ENCODE measurements around the gene ASTN2.

Gene ASTN2

DNA sequence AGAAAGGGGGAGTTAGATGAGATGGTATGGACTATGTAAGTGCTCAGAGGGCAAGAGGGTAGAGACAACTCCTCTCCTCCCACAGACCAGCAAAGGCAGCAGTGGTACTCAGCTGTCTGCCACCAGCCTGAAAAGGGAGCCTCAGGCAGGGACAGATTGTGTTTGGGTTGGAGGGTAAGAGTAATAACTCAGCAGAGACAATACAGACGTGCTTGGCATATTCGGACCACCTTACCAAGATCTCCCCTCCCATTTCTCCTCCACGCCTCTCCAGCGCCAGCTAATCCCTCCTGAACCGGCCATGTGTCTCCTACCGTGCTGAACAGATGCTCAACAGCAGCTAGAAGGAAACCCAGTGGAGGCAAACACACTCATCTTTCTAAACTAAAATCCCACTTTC, 180.8 kb downstream of the ASTN2 start:
- no peak for DNase-seq

DNA sequence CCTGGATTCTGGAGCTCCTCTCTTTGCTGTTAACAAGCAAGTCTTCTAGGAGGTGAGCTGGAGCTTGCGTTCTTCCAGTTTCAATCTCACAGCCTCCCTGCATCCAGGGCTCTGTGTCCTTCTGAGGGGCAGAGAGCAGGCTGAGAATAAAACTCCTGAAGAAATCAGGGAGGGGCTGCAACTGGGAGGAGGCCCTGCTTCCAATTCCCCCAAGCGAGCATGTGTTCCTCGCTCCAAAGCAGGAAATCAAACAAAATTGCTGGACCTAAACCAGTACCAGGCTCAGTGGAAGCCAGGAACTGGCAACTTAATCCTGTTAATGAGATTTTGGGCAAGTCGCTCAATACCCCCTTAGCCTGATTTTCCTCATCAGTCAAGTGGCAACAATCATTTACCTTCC, 181.8 kb downstream of the ASTN2 start:
- no peak for DNase-seq

- DNase-seq: no peak
These were observed 182.6 kb downstream of the ASTN2 start for GRCh38 chr9:117232281-117232680.

DNA sequence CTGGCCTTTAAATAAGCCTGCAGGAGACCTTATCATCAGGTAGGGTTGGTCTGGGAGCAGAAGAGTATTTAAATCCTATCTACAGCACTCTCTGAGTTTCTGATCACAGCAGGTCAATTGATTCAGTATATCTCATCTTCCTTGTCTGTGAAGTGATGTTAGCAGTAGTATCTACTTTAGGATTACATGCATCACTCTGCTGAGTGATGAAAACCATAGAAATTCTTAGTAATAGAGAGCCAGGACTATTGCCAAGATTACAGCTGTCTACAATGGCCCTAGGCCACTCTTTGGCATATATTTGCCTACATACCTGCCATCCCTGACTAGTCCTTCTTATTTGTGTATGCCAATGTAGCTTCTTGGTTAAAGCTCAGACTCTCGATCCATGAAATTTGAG, 183.8 kb downstream of the ASTN2 start:
- DNase-seq: no peak

DNA sequence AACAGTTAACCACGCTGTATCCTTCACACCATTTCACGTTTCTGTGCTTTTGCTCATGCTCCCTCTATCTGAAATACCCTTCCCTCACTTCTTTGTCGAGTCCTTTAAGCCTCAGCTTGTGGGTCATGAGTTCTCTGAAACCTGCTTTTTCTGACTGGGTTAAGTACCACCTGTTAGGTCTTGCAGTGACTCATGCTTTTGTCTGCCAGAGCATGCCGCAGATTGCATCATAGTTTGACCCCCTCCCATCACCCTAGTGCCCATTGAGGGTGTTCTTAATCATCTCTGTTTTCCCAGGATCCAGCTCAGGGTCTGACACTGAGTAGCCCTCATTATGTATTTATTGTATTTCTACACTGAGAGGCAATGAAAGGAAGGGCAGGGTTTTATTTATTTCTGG, 190.2 kb downstream of the ASTN2 start:
- no peak for DNase-seq

GRCh38 chr9:117218951-117219350, 195.9 kb downstream of the ASTN2 start:
- no peak for DNase-seq

DNA sequence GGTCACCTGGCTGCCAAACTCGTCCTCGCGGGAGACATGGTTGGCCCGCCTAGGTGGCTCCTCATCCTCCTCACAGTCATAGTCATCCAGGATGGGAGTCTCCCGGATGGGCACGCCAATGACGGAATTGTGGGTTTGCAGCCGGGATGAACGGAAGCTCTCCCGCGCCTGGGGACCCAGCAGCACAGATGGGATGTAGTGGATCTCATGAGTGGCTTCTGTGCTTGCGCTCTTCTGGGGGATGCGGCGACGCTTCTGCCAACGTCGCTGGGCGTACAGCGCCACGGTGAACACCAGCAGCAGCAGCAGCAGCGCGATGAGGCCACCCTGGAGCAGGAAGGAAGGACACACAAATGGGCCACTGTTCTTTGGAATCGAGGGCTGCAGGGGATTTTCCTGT, 200.4 kb downstream of the ASTN2 start:
- no peak for DNase-seq

- no peak for DNase-seq
These were observed 203.6 kb downstream of the ASTN2 start for GRCh38 chr9:117211280-117211679.

DNA sequence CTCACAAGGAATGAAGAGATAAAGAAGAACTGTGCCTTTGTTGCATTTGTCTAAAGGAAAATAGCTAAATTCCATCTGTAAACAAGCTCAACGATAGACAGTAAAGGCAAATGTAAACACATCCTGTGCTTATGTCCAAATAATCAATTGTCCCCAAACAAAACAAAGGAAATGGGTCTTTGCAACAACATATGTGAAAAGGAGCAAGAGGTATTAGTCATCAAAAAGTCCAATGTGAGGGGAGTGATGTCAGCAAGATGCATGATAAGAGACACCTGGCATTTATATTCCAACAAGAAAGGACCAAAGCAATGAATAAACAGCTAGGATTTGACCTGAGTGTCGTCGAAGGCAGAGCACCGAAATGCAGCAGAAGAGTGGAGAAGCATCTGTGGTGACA, 209.1 kb downstream of the ASTN2 start:
- no peak for DNase-seq

DNA sequence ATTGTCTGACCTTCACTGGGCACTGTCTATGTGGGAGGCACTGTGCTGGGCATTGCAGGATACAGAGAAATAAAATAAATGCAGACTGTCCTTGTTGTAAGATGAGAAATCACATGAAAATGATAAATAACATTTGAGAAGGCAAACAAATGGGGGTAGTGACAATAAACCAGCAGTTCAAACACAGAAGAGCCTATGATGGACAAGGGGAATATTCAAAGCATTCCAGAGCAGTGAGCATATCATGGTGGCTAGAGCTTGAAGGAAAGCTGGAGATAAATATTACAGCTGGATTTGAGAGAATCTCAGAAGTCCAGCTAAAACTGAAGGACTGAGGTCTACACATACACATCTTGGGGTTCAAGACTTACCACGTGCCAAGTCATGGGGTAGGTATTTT, 209.9 kb downstream of the ASTN2 start:
- no peak for DNase-seq

DNA sequence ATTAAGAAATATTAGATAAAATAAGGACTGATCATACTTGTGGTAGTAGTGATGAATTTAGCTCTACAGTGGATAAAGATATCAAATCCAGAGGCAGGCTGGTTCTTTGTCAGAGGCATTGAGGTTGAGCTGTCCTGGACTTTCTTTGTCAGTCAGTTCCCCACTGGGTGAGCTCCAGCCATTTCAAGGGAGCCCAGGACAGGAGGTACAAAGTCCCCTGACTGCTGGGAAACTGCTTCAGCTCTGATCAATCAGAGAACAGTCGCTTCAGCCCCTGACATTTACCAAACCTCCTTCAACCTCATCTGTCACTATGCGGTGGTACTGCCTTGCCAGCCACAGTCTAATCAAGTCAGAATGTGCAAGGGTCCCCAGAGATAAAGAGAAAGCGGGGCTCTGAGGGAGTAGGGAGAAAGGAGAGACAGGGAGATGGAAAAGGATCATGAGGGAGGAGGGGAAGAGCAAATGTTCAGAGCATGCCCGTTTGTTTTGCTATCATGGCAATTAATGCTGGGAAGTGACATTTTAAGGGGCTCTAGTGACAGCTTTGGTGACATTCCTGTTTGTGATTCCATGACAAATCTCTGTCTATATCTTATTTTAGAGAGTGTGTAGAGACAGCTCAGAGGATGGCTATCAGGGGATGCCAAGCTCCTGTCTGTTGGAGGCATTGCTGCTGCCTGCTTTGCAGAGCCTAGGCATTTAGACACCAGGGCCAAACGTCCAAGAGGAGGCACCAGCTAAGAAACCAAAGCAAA, 223.2 kb downstream of the ASTN2 start:
- DNase-seq: no peak

GRCh38 chr9:117189121-117189520, 225.7 kb downstream of the ASTN2 start:
- no peak for DNase-seq

DNA sequence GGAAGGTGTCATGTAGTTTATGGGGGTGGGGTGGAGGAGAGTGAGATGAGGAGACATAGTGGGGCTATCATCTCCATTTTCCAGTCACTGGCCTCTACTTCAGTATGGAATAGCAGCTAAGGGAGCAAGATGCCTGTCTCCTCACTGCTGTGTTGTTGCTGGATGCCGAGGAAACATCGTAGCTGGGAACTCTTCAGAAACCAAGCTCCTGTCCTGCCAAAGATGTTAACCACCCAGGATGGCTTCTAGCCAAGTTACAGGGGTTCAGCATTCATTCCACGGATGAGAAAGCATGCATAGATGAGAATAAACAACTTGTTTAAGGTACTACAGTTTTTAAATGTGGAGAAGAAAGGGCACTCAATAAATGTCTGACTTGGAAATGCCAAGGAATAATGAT, 226.5 kb downstream of the ASTN2 start:
- DNase-seq: no peak

- DNase-seq: no peak
These were observed 227.4 kb downstream of the ASTN2 start for GRCh38 chr9:117187498-117187897.

GRCh38 chr9:117184173-117184572, 230.7 kb downstream of the ASTN2 start:
- no peak for DNase-seq

DNA sequence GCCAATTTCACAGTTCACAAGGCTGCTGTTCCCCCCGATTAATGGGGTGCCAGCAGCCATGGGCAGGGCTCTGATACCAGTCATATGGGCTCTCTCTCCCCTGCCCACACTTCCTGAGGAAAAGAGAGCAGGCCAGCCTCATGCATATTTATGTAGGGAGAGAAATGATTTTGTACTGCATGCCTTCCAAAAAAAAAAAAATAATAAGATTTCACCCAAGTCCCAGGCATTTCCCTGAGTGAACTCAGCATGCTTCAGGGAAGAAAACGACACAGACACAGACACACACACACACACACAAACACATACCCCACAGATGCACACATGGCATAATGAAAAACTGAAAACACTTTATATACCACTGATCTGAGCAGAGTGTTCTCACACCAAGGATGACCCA, 232.8 kb downstream of the ASTN2 start:
- no peak for DNase-seq

GRCh38 chr9:117180896-117181445, 233.9 kb downstream of the ASTN2 start:
- no peak for DNase-seq

- DNase-seq: no peak
These were observed 236.1 kb downstream of the ASTN2 start for GRCh38 chr9:117178596-117179375.

- no peak for DNase-seq
These were observed 244.3 kb downstream of the ASTN2 start for GRCh38 chr9:117170567-117170966.

DNA sequence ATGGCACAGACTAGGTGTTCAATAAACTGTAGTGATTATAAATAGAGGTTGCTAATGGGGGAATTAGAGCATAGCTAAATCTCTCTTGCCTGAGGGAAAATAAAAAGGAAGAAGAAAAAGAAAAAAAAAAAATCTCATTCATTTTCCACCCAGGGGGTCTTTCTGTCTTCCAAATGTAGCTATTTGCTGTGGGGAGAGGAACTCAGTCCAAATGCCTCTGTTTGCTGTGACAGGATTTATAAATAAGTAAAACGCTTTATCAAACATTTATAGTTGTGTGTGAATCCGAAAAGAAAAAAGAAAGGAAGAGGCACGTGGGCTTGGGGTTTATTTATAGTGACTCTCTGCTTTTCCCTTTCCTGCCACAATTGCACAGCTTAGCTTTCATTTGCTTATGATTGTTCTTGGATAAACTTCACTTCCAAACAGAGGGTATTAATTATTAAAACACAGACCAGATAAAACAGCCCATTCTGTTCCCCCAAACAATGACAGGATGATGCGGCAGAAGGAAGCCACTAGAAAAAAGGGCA, 245.7 kb downstream of the ASTN2 start:
- no peak for DNase-seq

DNA sequence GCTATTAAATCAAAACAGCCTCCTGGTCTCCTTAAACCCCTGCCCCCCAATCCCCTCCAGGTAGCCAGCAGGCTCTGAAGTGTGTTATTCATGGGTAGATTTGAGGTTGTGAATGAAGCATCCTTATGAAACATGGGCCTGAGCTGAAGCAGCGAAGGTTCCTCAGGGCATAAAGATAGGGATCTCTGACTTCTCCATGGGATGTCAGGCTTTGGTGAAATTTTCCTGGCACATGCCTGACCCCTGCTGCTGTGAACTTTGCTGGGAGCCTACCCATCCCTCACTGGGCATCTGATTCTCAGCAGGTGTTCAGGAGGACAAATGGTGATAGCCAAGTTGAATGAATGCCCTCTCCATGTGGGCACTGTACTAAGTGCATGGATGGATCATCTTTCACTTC, 250.3 kb downstream of the ASTN2 start:
- DNase-seq: no peak

- no peak for DNase-seq
These were observed 254.6 kb downstream of the ASTN2 start for GRCh38 chr9:117160254-117160653.

- DNase-seq: no peak
These were observed 257.9 kb downstream of the ASTN2 start for GRCh38 chr9:117156771-117157535.
